ENCODE results near the gene UHRF2.

DNA sequence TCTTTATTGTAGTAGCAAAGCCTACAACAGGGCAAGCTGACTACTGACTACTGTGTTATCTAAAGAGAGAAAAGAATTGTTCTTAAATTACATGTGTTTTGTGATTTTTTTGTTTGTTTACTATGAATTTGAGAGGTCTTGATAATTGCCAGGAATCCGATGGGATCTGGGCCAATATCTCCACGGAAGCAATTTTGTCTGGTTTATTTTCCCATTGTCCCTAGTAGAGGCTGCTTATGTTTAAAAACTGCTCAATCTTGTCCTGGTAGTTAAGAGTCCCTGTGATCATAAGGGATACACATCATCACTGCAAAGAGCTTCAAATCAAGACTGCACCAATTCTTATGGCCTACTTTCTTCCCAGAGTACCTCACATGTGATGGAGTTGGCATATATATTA lies 138.1 kb downstream of the UHRF2 start:
- TF ChIP-seq CTCF (conservative IDR thresholded peaks at IDR 0.05; ENCODE audit: low read depth, low read length), result no peak
- no peak for TF ChIP-seq EZH2phosphoT487 (IDR thresholded peaks at IDR 0.05; ENCODE audit: borderline replicate concordance, low read length)
- no peak for TF ChIP-seq EZH2 (IDR thresholded peaks at IDR 0.05; ENCODE audit: low read length, unreplicated experiment)
